Astrocyte of the cerebellum (primary cell): Measurements from ENCODE around the gene CCDC92.

Experiments
- DNase-seq: peaks from one replicate; pipeline ENCODE4 v3.0.0-alpha.2; 2011; ENCODE audit warnings: low read depth
- H3K4me3 ChIP-seq: 2 replicates; pipeline ENCODE4 v1.5.1; 2011; ENCODE audit warnings: mild to moderate bottlenecking, low read depth, low read length, moderate library complexity
- in situ Hi-C: cut with HindIII; loops from 2 replicates; pipeline ENCODE4 v1.10.0; 2017; ENCODE audit warnings: low sequenced_read_pairs
- TF ChIP-seq, protein P1 (sequence below): IDR thresholded peaks from 2 replicates; pipeline ENCODE4 v1.5.1; 2012; ENCODE audit warnings: low read length, low read depth, moderate library complexity, mild to moderate bottlenecking; ENCODE audit errors: missing control alignments

The CCDC92 gene

GRCh38 chr12:124002021-124002644 is 29.5 kb upstream of the CCDC92 start:
- H3K4me3 ChIP-seq = no peak overlapping the region
- no peak for DNase-seq
- in situ Hi-C loops = no loop called here
- TF ChIP-seq, protein P1, sequence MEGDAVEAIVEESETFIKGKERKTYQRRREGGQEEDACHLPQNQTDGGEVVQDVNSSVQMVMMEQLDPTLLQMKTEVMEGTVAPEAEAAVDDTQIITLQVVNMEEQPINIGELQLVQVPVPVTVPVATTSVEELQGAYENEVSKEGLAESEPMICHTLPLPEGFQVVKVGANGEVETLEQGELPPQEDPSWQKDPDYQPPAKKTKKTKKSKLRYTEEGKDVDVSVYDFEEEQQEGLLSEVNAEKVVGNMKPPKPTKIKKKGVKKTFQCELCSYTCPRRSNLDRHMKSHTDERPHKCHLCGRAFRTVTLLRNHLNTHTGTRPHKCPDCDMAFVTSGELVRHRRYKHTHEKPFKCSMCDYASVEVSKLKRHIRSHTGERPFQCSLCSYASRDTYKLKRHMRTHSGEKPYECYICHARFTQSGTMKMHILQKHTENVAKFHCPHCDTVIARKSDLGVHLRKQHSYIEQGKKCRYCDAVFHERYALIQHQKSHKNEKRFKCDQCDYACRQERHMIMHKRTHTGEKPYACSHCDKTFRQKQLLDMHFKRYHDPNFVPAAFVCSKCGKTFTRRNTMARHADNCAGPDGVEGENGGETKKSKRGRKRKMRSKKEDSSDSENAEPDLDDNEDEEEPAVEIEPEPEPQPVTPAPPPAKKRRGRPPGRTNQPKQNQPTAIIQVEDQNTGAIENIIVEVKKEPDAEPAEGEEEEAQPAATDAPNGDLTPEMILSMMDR = no peak

- in situ Hi-C loops = no loop called here
- no peak for DNase-seq
- TF ChIP-seq, protein P1 = no peak
- H3K4me3 ChIP-seq = no peak overlapping the region
These were observed 28.7 kb upstream of the CCDC92 start for GRCh38 chr12:124001343-124001742.

DNA sequence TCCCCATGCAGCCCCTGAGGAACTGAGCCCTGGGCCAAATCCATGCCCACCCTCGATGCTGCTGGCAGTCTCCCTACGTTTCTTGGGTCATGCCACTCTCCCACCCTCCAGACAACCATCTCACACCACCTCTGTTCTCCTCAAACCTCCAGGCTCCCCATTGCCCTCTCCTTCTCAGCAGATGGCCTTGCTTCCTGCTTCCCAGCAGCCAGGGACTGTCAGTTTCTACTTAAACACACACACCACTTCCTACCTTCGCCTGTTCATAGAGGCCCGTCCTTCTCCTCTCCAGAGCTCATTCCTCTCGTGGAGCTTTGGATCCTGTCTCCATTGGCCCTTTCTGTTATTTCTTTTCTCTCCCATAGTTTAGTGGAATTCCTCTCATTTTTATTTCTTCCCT is 27.5 kb upstream of the CCDC92 start:
- TF ChIP-seq, protein P1 = no peak
- H3K4me3 ChIP-seq = no peak overlapping the region
- no peak for DNase-seq
- in situ Hi-C loops = no loop called here

GRCh38 chr12:123998991-123999359 is 26.3 kb upstream of the CCDC92 start:
- TF ChIP-seq, protein P1 = no peak
- in situ Hi-C loops = loop anchor here (25.0 kb wide), 1 partner anchor 337 kb away; the partner anchor contains the start of gene TCTN2
- DNase-seq = no peak
- H3K4me3 ChIP-seq = no peak overlapping the region

DNA sequence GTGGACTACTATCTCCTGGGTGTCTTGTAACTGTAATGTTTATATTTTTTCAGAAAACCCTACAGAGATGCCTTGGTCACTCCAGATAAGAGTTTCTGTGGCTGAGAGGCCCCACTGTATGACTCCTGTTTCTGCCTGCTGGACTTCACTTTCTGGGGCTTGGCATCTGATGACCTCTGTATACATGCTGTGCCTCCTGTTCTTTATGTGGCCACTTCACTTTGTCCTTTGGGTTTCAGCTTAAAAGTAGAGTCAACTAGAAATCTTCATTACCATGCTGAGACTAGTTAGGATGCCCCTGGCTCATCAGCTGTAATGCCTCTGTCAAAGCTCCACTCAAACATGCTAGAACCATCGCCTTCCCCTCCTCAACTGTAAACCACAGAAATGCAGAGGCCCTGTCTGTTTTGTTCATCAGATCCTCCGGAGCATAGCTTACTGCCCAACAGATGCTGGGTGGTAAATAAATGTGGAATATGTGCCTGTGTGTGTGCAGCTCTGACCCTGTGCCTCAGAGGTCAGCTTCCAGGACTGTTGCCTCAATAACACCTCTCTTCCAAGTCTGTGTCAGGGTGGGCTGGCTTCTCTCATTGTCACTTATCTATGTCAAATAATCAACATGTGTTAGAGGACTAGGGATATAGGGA is 25.8 kb upstream of the CCDC92 start:
- in situ Hi-C loops = loop anchor here (25.0 kb wide), 1 partner anchor 336 kb away; the partner anchor contains the start of gene TCTN2
- no peak overlapping the region for H3K4me3 ChIP-seq
- TF ChIP-seq, protein P1 = no peak
- DNase-seq = no peak

DNA sequence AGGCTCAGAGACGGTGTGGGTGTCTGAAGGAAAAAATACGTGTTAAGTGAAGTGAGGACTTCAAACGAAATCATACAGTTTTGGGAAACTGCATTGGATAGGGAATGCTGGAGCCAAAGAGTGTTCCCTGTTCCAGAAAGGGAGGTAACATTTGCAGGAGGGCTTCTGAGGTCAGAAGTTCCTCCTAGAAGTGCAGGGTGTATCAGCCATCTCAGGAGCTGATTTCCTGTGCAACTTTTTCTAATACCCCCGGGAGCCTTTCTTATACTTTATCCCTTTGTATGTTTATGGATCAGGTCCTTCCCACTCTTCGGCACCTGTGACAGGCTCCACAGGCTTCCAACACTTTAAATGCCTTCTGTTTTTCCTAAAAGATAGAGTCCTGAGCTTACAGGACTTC is 25.3 kb upstream of the CCDC92 start:
- TF ChIP-seq, protein P1 = no peak
- in situ Hi-C loops = loop anchor here (25.0 kb wide), 1 partner anchor 336 kb away; the partner anchor contains the start of gene TCTN2
- H3K4me3 ChIP-seq = no peak overlapping the region
- DNase-seq = no peak
